Memory B cell (primary cell): ENCODE measurements around the gene NOL6.

Source experiments
- ATAC-seq: fragments of 150-1000 bp; cut with Tn5 transposase; 2 replicates; pipeline ENCODE4 v1.10.0; 2021; ENCODE audit warnings: low read depth, mild to moderate bottlenecking, moderate library complexity
- DNase-seq, 2 donors: peaks; one replicate each; pipeline ENCODE4 v3.0.0; 2022; ENCODE audit warnings: low spot score in 2 of 2
- H3K27ac Mint-ChIP-seq: one replicate; pipeline ENCODE4 v1.8.0; 2022; ENCODE audit warnings: mild to moderate bottlenecking, moderate library complexity, mixed read lengths
- H3K27me3 Mint-ChIP-seq: one replicate; pipeline ENCODE4 v1.8.0; 2022; ENCODE audit warnings: mixed read lengths
- H3K36me3 Mint-ChIP-seq: one replicate; pipeline ENCODE4 v1.8.0; 2022; ENCODE audit warnings: mild to moderate bottlenecking, mixed read lengths
- H3K4me1 Mint-ChIP-seq: one replicate; pipeline ENCODE4 v1.8.0; 2022; ENCODE audit warnings: mixed read lengths
- H3K4me3 Mint-ChIP-seq: one replicate; pipeline ENCODE4 v1.8.0; 2022; ENCODE audit warnings: mild to moderate bottlenecking, moderate library complexity, mixed read lengths
- H3K9me3 Mint-ChIP-seq: one replicate; pipeline ENCODE4 v1.8.0; 2022; ENCODE audit warnings: mixed read lengths

The NOL6 gene

DNA sequence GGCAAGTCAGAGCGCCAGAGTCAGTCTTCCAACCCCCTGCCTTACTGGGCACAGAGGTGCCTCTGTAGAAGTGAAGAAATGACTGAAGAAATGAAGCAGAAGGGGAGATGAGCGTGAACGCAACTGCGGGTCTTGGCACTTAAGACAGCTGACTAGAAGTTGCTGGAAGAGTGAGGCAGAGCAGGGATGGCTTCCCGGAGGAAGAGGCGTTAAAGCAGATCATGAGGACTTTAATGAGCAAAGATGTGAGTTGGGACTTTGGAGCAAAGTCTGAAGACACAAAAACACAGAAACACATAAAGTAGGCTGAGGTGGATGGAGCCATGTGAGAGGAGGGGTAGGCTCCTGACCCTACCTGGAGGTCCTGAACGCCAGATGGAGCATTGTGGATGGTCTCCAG, 33.5 kb downstream of the NOL6 start:
- H3K4me3 Mint-ChIP-seq, result no peak overlapping the region
- ATAC-seq, result no peak
- H3K36me3 Mint-ChIP-seq, result peaks cover 3% of the 10 kb centered on the region
- peaks cover 3% of the 10 kb centered on the region for H3K27me3 Mint-ChIP-seq
- H3K9me3 Mint-ChIP-seq, result no peaks in the 10 kb centered on the region
- no peak for DNase-seq
- H3K4me1 Mint-ChIP-seq, result peaks cover 4% of the 10 kb centered on the region
- H3K27ac Mint-ChIP-seq, result no peak overlapping the region

DNA sequence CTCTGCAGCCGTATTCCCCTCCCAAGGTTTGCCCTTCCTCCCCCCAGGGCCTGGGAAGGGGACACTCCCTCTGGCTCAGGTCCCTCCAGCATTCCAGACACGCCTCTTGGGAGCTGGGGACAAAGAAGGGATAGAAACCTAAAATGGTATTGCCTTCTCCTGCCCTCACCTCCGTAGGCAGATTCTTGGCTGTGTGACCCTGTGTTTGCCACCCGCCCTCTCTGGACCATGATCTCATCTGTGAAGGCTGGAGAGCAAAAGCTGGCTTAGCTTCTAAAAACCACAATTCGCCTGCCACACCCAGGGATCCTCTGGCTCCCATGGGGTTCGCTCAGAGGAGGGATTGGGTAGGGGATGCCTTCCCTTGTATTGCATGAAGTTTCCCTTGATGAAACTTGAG, 34.0 kb downstream of the NOL6 start:
- Mint-ChIP-seq H3K27me3 (peaks cover 3% of the 10 kb centered on the region), H3K36me3 (peaks cover 3% of the 10 kb centered on the region), H3K4me1 (peaks cover 4% of the 10 kb centered on the region), H3K27ac (no peak overlapping the region), H3K9me3 (no peaks in the 10 kb centered on the region), H3K4me3 (no peak overlapping the region)
- ATAC-seq (no peak), DNase-seq (no peak)

DNA sequence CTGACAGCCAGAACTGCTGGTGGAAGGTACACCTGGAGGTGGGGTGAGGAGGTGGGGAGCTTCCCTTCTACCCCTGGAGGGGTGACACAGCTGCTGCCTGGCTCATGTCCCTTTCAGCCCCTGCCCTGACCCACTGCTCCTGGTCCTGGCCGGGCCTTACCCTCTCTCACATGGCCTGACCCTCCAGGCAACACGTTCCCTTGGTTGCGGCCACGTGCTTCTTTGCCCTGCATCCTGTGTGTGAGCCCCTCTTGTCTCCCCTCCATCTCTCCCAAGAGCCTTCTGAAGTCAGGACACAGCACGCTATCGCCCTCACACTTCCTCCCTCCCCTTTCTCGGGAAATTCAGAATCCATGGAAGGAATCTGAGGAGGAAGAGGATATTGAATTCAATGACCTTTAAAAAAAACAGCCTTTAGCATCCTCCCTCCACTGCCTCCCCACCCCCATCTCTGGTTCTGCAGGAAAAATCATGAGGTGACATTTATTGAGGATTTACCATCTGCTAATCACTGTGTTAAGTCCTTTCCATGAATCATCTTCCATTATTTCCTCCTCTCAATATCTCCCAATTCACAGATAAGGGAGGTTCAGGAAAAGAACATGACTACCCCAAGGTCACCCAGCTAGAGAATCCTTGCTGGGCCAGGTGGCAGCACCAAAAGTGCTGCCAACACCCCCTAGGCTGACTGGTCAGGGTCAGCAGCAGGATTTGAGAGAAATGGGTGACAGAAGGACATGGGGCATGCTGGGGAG, 34.6 kb downstream of the NOL6 start:
- peaks cover 6% of the 10 kb centered on the region for H3K27me3 Mint-ChIP-seq
- no peaks in the 10 kb centered on the region for H3K9me3 Mint-ChIP-seq
- DNase-seq (no peak), ATAC-seq (no peak)
- peaks cover 4% of the 10 kb centered on the region for H3K4me1 Mint-ChIP-seq
- H3K27ac Mint-ChIP-seq, result no peak overlapping the region
- no peak overlapping the region for H3K4me3 Mint-ChIP-seq
- peaks cover 3% of the 10 kb centered on the region for H3K36me3 Mint-ChIP-seq

DNA sequence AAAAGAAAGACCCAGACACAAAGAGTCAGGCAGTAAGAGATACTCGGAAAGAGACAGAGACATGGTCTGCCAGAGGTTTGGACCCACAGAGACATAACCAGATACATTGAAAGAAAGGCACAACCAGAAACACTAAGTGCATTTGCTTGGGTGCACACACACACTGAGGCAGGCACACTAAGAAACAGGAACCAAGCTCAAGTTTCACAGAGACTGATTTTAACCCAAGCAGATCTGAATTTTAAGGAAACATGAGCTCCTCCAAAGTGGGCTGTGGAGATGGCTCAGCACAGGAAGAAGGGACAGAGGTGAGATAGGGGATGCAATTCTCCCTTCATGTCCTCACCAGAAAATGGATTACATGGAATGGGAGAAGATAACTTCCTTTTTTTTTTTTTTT, 35.8 kb downstream of the NOL6 start:
- H3K9me3 Mint-ChIP-seq, result no peaks in the 10 kb centered on the region
- H3K27me3 Mint-ChIP-seq, result peaks cover 8% of the 10 kb centered on the region
- ATAC-seq, result peak; percentile 72
- H3K27ac Mint-ChIP-seq, result no peak overlapping the region
- no peak overlapping the region for H3K4me3 Mint-ChIP-seq
- H3K36me3 Mint-ChIP-seq, result peaks cover 3% of the 10 kb centered on the region
- no peak for DNase-seq
- peaks cover 4% of the 10 kb centered on the region for H3K4me1 Mint-ChIP-seq

DNA sequence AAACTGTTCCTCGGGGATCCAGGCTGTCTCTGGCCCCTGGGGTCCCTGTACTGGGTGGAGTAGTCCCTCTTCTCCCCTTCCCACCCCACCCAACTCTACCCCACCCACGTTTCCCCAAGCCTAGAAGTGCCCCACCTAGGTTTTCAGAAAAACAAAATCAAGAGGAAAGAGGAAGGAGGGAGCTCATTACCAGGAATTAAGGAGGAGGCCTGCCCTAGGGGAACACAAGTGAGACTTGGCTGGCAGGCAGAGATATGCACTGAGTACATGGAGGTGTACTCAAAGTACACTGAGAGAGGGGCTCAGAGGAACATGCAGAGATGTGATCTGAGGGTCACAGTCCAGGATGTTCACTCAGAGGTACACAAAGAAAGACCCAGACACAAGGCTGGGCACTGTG, 36.5 kb downstream of the NOL6 start:
- peaks cover 3% of the 10 kb centered on the region for H3K36me3 Mint-ChIP-seq
- peaks cover 8% of the 10 kb centered on the region for H3K27me3 Mint-ChIP-seq
- ATAC-seq (no peak), DNase-seq (no peak)
- H3K9me3 Mint-ChIP-seq, result no peaks in the 10 kb centered on the region
- H3K27ac Mint-ChIP-seq, result no peak overlapping the region
- no peak overlapping the region for H3K4me3 Mint-ChIP-seq
- peaks cover 4% of the 10 kb centered on the region for H3K4me1 Mint-ChIP-seq

DNA sequence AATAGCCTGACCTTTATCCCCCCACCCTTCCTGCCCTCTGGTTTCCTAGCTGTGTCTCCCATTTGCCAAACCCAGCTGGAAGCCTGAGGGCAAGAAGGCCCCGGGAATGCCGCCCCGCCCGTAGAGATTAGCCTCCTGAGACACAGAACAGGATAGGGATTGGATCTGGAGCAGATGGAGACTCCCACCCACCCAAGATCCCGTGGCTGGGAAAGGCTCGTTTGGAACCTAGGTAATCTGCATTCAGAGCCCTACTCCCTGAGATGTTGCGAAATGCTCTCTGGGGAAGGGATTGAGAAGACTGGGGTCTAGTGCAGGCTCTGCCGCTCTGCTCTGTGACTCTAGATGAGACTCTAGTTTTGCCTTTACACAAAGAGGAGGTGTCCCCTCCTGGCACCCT, 37.3 kb downstream of the NOL6 start:
- H3K27me3 Mint-ChIP-seq, result peaks cover 8% of the 10 kb centered on the region
- no peaks in the 10 kb centered on the region for H3K9me3 Mint-ChIP-seq
- peaks cover 3% of the 10 kb centered on the region for H3K36me3 Mint-ChIP-seq
- H3K4me1 Mint-ChIP-seq, result peaks cover 4% of the 10 kb centered on the region
- no peak overlapping the region for H3K4me3 Mint-ChIP-seq
- no peak for ATAC-seq
- H3K27ac Mint-ChIP-seq, result no peak overlapping the region
- DNase-seq, result no peak

DNA sequence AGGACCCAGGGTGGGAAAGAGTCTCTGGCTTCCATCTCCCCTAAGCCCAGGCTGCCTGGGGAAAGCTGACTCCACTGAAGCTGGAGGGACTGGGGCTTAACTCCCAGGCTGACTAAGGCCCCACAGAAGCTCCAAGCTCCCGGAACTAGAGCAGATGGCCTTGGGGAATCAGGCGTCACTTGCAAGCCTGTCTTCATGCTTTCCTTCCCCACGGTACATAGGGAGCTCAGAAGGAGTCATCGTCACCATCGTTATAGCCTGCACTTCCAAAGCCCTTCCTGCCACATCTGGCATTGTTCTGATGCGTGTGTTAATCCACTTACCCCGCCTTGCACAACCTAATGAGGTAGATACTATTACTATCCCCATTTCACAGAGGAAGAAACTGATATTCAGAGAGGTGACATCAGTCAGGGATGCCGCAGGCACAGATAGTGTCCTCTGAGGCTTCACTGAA, 37.9 kb downstream of the NOL6 start:
- DNase-seq, result no peak
- no peak overlapping the region for H3K27ac Mint-ChIP-seq
- H3K9me3 Mint-ChIP-seq, result no peaks in the 10 kb centered on the region
- H3K36me3 Mint-ChIP-seq, result peaks cover 3% of the 10 kb centered on the region
- no peak overlapping the region for H3K4me3 Mint-ChIP-seq
- H3K4me1 Mint-ChIP-seq, result peaks cover 4% of the 10 kb centered on the region
- peaks cover 8% of the 10 kb centered on the region for H3K27me3 Mint-ChIP-seq
- ATAC-seq, result no peak

DNA sequence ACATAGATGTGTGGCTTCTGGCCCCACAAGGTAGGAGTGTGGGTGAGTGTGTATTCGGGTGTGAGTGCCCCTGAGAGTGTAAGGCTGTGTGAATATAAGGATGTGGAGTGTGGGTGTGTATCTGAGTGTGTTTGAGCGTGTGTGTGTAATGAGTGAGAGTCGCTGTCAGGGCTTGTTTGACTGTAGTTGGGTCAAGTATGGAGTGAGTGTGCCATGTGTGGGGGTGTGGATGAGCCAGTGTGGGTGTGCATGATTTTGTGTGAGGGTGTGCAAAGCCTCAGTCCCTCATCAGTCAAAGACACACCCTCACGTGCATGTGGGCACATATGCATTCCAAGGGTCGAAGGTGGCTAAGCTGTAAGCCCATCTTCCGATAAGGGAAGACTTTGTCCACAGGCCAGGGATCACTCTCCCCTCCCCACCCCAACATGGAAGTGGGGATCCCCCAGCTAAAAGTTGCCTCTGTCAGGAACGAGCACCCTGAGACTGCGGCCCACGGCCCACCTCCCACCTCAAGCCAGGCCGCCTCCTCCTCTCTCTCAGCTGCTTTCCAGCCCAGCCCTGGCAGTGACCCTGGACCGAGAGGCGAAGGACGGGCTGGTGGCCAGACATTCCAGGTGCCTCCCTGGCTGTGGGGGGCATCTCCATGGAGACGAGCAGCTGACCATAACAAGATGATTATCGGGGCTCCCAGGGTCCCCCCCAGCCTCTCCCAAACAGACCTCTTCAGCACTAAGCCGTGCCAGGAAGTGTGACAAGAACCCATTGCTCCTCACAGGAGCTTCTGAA, 39.2 kb downstream of the NOL6 start:
- H3K36me3 Mint-ChIP-seq, result no peaks in the 10 kb centered on the region
- no peak overlapping the region for H3K27ac Mint-ChIP-seq
- H3K4me1 Mint-ChIP-seq, result peaks cover 4% of the 10 kb centered on the region
- no peak for ATAC-seq
- peaks cover 8% of the 10 kb centered on the region for H3K27me3 Mint-ChIP-seq
- no peaks in the 10 kb centered on the region for H3K9me3 Mint-ChIP-seq
- no peak for DNase-seq
- no peak overlapping the region for H3K4me3 Mint-ChIP-seq

DNA sequence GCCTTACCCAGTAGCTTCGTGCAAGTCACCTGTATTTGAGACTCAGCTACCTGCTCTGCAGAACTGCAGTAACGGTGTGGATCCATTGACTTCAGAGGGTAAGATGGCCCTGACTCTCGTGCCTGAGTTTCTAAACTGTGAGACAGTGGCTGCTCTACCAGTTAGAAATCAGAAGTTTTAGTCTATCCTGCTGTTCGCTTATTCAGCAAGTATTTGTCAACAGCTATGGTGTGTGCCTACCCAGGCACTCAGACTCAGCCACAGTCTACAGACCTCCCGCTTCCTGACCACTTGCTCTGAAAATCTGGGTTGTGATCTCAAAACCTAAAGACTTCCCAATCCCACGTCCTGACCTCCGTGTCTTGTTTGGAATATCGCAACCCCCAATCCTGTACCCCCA, 39.9 kb downstream of the NOL6 start:
- no peaks in the 10 kb centered on the region for H3K36me3 Mint-ChIP-seq
- H3K27me3 Mint-ChIP-seq, result peaks cover 8% of the 10 kb centered on the region
- ATAC-seq (no peak), DNase-seq (no peak)
- H3K4me3 Mint-ChIP-seq, result no peak overlapping the region
- H3K27ac Mint-ChIP-seq, result no peak overlapping the region
- no peaks in the 10 kb centered on the region for H3K9me3 Mint-ChIP-seq
- H3K4me1 Mint-ChIP-seq, result peaks cover 4% of the 10 kb centered on the region

DNA sequence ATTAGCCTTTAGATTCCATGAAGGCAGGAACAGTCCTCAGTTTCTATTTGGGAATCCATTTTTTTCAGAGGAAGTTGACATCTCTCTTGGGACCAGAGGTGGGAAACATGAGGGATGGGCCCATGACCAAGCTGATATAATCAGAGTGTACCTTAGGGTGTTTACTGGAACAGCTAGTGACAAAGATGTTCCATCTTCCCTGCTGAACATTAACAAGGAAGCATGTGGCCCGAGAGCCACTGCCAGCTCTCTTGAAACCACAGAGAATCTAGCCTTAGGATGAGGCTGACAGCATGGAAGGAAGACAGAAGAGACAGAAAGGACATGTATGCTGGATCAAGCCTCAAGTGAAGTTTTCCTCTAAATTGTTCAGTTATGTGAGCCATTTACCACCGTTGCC, 42.3 kb downstream of the NOL6 start:
- no peak for DNase-seq
- H3K27me3 Mint-ChIP-seq, result peaks cover 9% of the 10 kb centered on the region
- no peak overlapping the region for H3K4me3 Mint-ChIP-seq
- H3K27ac Mint-ChIP-seq, result no peak overlapping the region
- H3K4me1 Mint-ChIP-seq, result no peaks in the 10 kb centered on the region
- H3K9me3 Mint-ChIP-seq, result no peaks in the 10 kb centered on the region
- no peaks in the 10 kb centered on the region for H3K36me3 Mint-ChIP-seq
- ATAC-seq, result no peak

DNA sequence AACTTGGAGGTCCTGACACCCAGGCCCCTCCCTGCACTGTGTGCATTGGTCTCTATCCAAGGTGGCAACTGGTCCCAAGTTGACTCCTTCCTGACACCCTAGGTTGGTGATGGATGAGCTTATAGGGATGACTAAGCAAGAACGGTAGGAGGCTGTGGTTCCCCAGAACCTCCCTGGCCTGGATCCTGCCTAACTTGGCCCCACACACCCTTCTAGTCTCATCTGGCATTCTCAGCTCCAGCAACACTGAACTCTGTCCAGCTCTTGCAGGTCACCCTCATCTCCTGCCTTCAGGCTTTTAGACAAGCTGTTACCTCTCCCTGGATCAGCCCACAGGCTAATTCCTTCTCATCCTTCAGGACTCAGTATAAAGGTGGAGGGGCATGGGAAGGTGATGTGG, 42.8 kb downstream of the NOL6 start:
- H3K36me3 Mint-ChIP-seq, result no peaks in the 10 kb centered on the region
- no peaks in the 10 kb centered on the region for H3K9me3 Mint-ChIP-seq
- H3K4me3 Mint-ChIP-seq, result no peak overlapping the region
- ATAC-seq, result no peak
- no peaks in the 10 kb centered on the region for H3K4me1 Mint-ChIP-seq
- no peak for DNase-seq
- no peak overlapping the region for H3K27ac Mint-ChIP-seq
- peaks cover 6% of the 10 kb centered on the region for H3K27me3 Mint-ChIP-seq

DNA sequence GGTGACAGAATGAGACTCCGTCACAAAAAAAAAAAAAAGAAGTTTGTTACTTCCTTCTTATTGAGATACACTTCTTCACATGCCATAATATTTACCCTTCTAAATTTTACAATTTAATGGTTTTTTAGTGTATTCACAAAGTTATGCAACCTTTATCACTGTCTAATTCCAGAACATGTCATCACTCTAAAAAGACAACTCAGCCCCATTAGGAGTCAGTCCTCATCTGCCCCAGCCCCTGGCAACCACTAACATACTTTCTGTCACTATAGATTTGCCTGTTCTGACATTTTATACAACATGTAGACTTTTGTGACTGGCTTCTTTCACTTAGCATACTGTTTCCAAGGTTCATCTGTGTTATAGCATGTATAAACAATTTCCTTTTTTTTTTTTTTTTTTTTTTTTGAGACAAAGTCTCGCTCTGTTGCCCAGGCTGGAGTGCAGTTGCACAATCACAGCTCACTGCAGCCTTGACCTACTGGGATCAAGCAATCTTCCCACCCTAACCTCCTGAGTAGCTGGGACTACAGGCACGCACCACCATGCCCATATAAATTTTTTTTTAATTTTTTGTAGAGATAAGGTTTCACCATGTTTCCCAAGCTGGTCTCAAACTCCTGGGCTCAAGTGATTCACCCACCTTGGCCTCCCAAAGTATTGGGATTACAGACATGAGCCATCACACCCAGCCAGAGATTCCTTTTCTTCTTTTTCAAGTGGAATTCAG, 44.3 kb downstream of the NOL6 start:
- Mint-ChIP-seq H3K9me3 (no peaks in the 10 kb centered on the region), H3K27me3 (peaks cover 6% of the 10 kb centered on the region), H3K36me3 (no peaks in the 10 kb centered on the region), H3K4me3 (no peak overlapping the region), H3K27ac (no peak overlapping the region), H3K4me1 (no peaks in the 10 kb centered on the region)
- ATAC-seq (no peak), DNase-seq (no peak)

DNA sequence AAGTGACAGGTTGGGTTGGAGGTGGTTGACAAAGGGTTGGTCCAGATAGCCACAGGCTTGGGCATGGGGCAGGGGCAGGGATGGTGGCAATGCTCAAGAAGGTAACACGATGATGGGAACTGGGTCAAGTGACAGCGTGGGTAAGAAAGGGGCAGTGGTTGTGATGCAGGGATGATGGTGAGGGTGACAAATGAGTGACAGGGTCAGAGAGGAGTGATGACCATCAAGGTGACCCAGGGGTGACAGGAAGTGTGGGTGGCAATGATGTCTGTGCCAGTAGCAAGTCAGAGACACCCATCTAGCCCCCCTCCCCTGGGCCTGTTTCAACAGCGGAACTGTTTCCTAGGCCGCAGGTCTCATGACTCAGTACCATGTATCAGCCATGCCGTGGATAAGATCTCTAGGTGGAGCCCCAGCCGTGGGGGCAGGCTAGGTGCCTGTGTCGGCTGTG, 46.9 kb downstream of the NOL6 start:
- H3K9me3 Mint-ChIP-seq, result no peaks in the 10 kb centered on the region
- peaks cover 1% of the 10 kb centered on the region for H3K27me3 Mint-ChIP-seq
- H3K4me1 Mint-ChIP-seq, result no peaks in the 10 kb centered on the region
- DNase-seq (no peak), ATAC-seq (no peak)
- H3K27ac Mint-ChIP-seq, result no peak overlapping the region
- no peaks in the 10 kb centered on the region for H3K36me3 Mint-ChIP-seq
- no peak overlapping the region for H3K4me3 Mint-ChIP-seq

DNA sequence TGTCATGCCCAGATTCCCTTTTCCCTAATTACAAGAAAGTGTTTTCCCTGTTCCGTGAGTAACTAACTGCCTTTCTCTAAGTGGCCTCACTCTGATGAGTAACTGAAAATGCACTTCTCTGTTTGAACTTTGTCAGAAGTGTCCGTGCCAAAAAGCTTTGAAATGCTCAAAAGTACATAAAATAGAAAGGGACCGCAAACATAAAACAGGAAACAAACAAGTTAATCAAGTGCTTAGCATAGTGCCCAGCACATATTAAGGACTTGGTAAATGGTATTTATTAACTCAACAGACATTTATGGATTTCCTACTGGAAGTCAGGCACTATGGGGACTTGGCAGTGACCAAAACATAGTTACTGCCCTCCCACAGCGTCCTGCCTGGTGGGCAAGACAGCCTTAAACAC, 48.6 kb downstream of the NOL6 start:
- peaks cover 1% of the 10 kb centered on the region for H3K27me3 Mint-ChIP-seq
- no peaks in the 10 kb centered on the region for H3K4me1 Mint-ChIP-seq
- H3K27ac Mint-ChIP-seq, result no peak overlapping the region
- no peak overlapping the region for H3K4me3 Mint-ChIP-seq
- DNase-seq, result no peak
- H3K36me3 Mint-ChIP-seq, result no peaks in the 10 kb centered on the region
- ATAC-seq, result no peak
- no peaks in the 10 kb centered on the region for H3K9me3 Mint-ChIP-seq
